Measurements from ENCODE around the gene CAPN14. TPM values are rescaled to one million over a fixed set of nuclear protein-coding genes. Genes with fewer than 3 reads are reported as not detected.

Gene CAPN14
- total and polyA plus RNA-seq, 2 experiments from 2014 or later, result 0.06 to 0.33 TPM

DNA sequence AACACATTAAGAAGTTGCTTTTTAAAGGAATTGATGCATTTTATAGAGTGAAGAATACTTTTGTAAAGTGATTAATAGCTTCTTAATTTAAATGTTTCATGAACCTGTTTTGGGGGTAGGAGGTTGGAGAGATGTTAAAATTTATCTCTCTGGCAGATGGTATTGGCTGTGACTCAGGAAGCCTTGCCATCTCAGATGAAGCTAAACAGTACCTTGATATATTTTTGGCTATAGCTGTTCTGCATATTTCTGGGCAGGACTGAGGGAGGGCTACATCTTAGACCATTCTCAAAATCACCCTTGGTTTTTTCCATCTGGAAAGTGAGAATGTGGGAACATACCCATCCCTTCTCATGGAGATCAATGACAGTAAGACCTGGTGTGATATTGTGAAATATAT, 13.4 kb downstream of the CAPN14 start:
- Histone ChIP-seq H3K4me2 (no peak overlapping the region), H3K36me3 (replicated peaks; ENCODE audit: insufficient read depth, low read depth) (no peaks in the 10 kb centered on the region), H3K27ac (no peak overlapping the region), H3K4me1 (ENCODE audit: insufficient read depth) (no peaks in the 10 kb centered on the region), H3K9me3 (ENCODE audit: low read depth) (no peaks in the 10 kb centered on the region), H4K20me1 (ENCODE audit: insufficient read depth, poor library complexity, severe bottlenecking) (no peaks in the 10 kb centered on the region), H3K9me2 (replicated peaks; ENCODE audit: insufficient read depth) (no peaks in the 10 kb centered on the region), H2AFZ (no peak overlapping the region), H3K4me3 (no peak overlapping the region), H3K79me2 (no peaks in the 10 kb centered on the region), H3K27me3 (no peaks in the 10 kb centered on the region)
- no peak for TF ChIP-seq EZH2 (IDR thresholded peaks at IDR 0.05; ENCODE audit: borderline replicate concordance)
- no peak for TF ChIP-seq EZH2phosphoT487 (IDR thresholded peaks at IDR 0.05; ENCODE audit: low read depth, severe bottlenecking, unreplicated experiment)
- TF ChIP-seq, protein P1, sequence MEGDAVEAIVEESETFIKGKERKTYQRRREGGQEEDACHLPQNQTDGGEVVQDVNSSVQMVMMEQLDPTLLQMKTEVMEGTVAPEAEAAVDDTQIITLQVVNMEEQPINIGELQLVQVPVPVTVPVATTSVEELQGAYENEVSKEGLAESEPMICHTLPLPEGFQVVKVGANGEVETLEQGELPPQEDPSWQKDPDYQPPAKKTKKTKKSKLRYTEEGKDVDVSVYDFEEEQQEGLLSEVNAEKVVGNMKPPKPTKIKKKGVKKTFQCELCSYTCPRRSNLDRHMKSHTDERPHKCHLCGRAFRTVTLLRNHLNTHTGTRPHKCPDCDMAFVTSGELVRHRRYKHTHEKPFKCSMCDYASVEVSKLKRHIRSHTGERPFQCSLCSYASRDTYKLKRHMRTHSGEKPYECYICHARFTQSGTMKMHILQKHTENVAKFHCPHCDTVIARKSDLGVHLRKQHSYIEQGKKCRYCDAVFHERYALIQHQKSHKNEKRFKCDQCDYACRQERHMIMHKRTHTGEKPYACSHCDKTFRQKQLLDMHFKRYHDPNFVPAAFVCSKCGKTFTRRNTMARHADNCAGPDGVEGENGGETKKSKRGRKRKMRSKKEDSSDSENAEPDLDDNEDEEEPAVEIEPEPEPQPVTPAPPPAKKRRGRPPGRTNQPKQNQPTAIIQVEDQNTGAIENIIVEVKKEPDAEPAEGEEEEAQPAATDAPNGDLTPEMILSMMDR (IDR thresholded peaks at IDR 0.05; ENCODE audit: poor library complexity), result no peak
- DNase-seq (ENCODE audit: low spot score), result no peak

DNA sequence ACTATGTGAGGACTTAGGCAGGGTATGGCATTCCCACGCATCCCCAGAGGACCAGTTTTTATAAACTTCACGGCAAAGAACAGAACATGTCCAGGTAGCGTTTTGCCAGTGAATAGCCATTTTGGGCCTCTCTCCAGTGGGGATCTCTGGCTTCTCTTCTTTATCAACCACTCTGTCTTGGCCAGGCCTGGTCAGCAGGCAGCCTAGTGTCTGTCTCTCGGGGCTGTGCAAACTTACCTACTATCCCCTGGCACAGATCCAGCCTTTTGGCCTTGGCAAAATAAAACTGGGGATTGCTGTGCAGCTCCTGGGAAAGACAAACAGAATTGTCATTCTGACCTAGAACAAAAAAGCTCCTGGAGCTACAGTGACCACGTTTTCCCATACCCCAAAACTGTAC, 14.5 kb downstream of the CAPN14 start:
- Histone ChIP-seq H4K20me1 (ENCODE audit: insufficient read depth, poor library complexity, severe bottlenecking) (no peaks in the 10 kb centered on the region), H2AFZ (no peak overlapping the region), H3K27me3 (no peaks in the 10 kb centered on the region), H3K9me3 (ENCODE audit: low read depth) (no peaks in the 10 kb centered on the region), H3K79me2 (no peaks in the 10 kb centered on the region), H3K27ac (no peak overlapping the region), H3K4me1 (ENCODE audit: insufficient read depth) (no peaks in the 10 kb centered on the region), H3K36me3 (replicated peaks; ENCODE audit: insufficient read depth, low read depth) (no peaks in the 10 kb centered on the region), H3K9me2 (replicated peaks; ENCODE audit: insufficient read depth) (no peaks in the 10 kb centered on the region), H3K4me3 (no peak overlapping the region), H3K4me2 (no peak overlapping the region)
- 86% methylated on average over 5 of the region's 5 CpGs for WGBS (ENCODE audit: low lambda C conversion rate, missing lambda C conversion rate)
- no peak for DNase-seq (ENCODE audit: low spot score)
- TF ChIP-seq, protein P1 (IDR thresholded peaks at IDR 0.05; ENCODE audit: poor library complexity), result no peak
- TF ChIP-seq EZH2 (IDR thresholded peaks at IDR 0.05; ENCODE audit: borderline replicate concordance), result no peak
- TF ChIP-seq EZH2phosphoT487 (IDR thresholded peaks at IDR 0.05; ENCODE audit: low read depth, severe bottlenecking, unreplicated experiment), result no peak

DNA sequence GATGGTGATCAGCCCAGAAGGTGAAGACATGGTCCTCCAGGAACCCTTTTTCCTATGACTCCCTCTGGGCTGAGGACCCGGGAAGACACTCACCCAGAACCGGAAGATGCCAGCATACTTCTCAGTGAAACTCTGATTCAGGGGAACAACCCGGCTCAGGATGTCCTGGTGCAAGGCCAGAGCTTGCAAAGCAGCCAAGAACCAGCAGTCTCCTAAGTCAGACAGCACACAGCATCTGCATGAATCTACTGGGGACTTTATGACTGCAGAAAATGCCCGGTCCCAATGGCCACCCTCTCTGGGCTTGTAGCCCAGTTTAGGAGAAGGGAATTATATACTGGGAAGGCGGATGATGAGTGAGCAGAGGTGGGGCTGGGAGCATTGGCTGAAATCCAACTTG, 15.3 kb downstream of the CAPN14 start:
- WGBS (ENCODE audit: low lambda C conversion rate, missing lambda C conversion rate), result 94% methylated on average over 5 of the region's 5 CpGs
- no peak for TF ChIP-seq EZH2 (IDR thresholded peaks at IDR 0.05; ENCODE audit: borderline replicate concordance)
- TF ChIP-seq, protein P1 (IDR thresholded peaks at IDR 0.05; ENCODE audit: poor library complexity), result no peak
- TF ChIP-seq EZH2phosphoT487 (IDR thresholded peaks at IDR 0.05; ENCODE audit: low read depth, severe bottlenecking, unreplicated experiment), result no peak
- Histone ChIP-seq H3K9me2 (replicated peaks; ENCODE audit: insufficient read depth) (no peaks in the 10 kb centered on the region), H3K27me3 (no peaks in the 10 kb centered on the region), H3K79me2 (no peaks in the 10 kb centered on the region), H3K27ac (no peak overlapping the region), H3K4me3 (no peak overlapping the region), H3K36me3 (replicated peaks; ENCODE audit: insufficient read depth, low read depth) (no peaks in the 10 kb centered on the region), H3K4me2 (no peak overlapping the region), H4K20me1 (ENCODE audit: insufficient read depth, poor library complexity, severe bottlenecking) (no peaks in the 10 kb centered on the region), H2AFZ (no peak overlapping the region), H3K9me3 (ENCODE audit: low read depth) (no peaks in the 10 kb centered on the region), H3K4me1 (ENCODE audit: insufficient read depth) (no peaks in the 10 kb centered on the region)
- no peak for DNase-seq (ENCODE audit: low spot score)

DNA sequence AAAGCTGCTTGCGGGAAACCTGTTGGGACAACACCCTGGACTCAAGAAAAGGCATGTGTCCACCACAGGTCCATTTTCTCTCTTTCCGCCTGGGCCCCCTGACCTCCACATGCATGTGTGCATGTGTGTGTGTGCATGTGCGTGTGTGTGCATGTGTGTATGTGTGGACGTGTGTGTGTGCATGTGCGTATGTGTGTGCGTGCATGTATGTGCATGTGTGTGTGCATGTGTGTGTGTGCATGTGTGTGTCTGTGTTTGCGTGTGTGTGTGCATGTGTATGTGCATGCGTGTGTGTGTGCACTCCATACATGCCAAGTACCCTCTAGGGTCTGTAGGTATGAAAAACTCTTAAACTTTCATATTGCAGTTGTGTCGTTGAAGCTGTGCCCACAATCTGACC, 16.3 kb downstream of the CAPN14 start:
- no peak overlapping the region for H2AFZ ChIP-seq
- no peaks in the 10 kb centered on the region for H4K20me1 ChIP-seq (ENCODE audit: insufficient read depth, poor library complexity, severe bottlenecking)
- no peak for DNase-seq (ENCODE audit: low spot score)
- H3K36me3 ChIP-seq (replicated peaks; ENCODE audit: insufficient read depth, low read depth), result no peaks in the 10 kb centered on the region
- H3K9me3 ChIP-seq (ENCODE audit: low read depth), result no peaks in the 10 kb centered on the region
- no peaks in the 10 kb centered on the region for H3K4me1 ChIP-seq (ENCODE audit: insufficient read depth)
- no peaks in the 10 kb centered on the region for H3K79me2 ChIP-seq
- no peaks in the 10 kb centered on the region for H3K27me3 ChIP-seq
- no peak overlapping the region for H3K4me2 ChIP-seq
- no peak overlapping the region for H3K4me3 ChIP-seq
- 80% methylated on average over 9 of the region's 9 CpGs for WGBS (ENCODE audit: low lambda C conversion rate, missing lambda C conversion rate)
- no peaks in the 10 kb centered on the region for H3K9me2 ChIP-seq (replicated peaks; ENCODE audit: insufficient read depth)
- TF ChIP-seq EZH2 (IDR thresholded peaks at IDR 0.05; ENCODE audit: borderline replicate concordance), result no peak
- TF ChIP-seq, protein P1 (IDR thresholded peaks at IDR 0.05; ENCODE audit: poor library complexity), result no peak
- no peak for TF ChIP-seq EZH2phosphoT487 (IDR thresholded peaks at IDR 0.05; ENCODE audit: low read depth, severe bottlenecking, unreplicated experiment)
- H3K27ac ChIP-seq, result no peak overlapping the region
